OCI-M1 (cell line): ENCODE data around the gene ZNF827.

Experiments used
- DNase-seq: peaks from one replicate; lab custom pipeline; 2025; lab: John Stamatoyannopoulos, UW

Gene ZNF827

DNA sequence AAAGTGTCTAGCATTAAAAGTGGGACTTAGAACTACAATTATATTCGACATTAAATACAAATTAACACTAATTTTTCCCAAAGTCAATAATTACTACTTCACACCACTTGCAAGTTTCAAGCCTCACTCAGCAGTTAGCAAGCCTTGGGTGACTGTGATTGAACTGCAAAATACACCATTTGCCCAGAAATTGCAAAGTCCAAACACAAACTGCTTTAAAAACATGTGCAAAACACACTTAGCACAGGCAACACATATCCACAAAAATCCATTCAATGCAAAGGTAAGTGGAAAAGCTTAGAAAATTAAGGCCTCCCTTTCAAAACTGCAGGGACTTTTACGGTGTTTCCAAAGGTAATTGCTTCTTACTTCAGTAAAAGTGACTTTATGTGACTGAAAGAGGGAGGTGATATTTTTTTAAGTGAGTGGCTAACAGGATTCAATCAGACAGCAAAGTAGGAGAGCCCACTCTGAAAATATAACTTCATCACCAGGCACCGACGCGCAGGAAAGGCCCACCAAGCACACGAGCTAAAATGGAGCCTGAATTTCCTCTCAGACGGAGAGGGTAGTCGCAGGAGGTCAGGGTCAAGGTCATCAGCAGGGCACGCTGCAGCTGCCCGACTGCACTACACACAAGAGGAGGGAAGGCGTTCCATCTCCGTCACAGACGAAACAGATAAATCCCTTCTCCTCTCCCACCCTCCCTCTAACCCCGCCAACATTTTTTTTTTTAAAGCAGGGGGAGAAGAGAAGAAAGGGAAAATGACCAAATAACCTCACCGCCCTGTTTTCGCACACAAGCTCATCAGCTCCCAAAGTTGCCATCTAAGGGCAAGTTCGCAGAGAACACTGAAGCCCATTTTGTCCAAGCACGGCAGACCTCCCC is 3.1 kb downstream of the ZNF827 start:
- peak; percentile 90 for DNase-seq

DNA sequence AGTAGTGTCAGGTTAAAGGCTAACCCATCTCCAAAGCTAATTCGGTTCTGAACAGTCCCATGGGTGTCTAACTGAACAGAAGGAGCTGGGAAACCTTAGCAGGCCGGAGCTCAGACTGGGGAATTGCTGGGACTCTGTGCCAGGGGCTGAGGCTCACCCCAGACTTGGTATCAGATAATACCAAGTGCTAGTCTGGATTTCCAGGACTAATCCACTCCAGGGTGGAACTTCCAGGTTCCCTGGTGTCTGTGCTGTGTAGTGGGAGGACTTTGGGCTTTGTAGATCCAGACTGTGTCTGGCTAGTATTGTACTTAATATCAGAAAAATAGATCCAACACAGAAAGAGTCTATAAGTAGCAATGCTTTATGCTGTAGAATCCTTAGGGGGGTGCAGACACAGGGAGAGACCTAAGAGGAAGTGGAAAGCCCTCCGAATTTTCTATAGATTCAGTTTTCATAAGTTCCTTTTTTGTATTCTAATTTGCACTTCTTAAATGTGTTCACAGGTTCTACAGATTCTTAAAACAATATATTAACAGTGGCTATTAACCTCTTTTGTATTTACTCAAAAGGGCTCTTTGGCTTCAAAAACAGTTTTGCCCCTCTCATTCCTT is 4.1 kb downstream of the ZNF827 start:
- peak; percentile 69 for DNase-seq

DNA sequence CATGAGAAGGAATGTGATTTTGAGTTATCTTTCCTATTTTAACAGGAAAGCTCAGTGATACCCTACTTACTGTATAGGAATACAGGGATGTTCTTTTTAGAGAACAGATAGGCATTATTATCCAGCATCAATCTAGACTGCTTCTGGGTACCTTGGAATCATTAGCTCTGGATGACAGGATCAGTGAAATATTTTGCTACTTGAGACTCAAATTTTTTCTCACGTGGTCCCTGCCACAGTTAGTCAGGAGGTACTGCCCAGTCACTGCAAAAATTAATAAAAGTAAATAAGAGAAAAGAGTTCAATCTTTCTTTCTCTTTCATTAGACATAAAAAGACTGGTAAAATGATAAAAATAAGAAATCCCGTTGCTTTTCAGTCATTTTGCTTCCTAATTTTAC is 5.5 kb downstream of the ZNF827 start:
- no peak for DNase-seq

DNA sequence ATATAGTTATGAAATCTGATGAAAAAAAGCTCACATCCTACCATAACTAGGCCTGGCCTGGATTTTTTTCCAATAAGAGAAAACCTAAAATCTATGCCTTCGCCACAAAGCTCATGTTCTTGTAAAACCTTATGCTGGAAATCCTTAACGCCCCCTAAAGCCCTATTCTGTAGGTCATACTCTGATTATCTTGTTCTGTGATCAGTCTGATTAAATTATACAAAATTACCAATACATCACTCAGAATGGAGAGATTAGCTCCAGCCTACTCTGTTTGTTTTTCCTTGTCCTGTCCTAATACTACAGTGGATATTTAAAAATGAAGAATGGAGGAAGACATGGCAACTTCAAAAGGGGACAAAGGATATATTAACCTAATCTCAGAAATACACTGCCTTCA is 7.2 kb downstream of the ZNF827 start:
- DNase-seq = no peak

DNA sequence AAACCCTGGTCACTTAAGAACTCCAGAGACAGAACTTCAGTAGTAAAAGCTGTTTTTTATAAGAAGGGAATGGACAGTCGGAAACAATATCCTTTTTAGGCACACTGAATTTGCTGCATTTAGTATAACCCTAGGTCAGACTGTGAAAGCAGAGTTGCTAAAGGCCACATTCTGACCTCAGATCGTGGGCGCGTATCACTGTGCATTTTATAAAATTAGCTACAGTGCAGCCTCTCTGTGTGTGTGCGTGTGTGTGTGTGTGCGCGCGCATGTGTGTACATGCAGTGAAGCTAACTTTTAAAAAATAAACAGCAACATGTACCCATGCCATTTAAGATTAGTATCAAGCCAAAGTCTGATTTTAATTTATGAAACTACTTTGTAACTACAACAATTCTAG is 8.0 kb downstream of the ZNF827 start:
- DNase-seq = no peak

DNA sequence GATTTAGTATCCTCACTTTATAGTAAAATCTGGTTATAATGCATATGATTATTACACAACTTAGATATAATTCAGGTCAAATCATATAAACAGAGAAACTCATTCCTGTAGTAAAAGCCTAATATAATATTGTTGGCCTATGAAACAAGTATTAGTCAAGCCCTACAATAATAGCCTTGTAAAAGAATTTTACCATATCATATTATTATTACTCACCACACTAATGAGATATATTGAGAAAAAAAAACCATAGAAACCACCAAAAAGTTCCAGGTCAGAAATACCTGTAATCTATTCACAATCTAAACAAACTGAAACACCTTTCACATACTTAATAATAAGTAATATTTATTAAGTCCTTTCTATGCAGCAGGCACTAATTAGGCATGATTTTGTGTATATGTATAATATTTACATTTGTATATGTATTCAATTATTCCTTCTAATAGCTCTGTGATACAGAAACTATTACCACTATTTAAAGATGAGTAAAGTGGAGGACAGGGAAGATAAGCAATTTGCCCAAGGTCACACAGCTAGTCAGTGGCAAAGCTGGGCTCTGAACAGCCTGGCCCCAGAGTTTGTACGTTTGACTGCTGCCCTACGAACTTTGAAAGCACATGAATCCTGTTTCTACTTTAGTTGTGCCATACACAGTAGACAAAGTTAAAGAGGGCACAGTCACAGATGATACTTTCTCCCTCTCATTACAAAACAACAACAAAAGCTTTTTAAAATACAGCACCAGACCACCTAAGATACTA is 9.0 kb downstream of the ZNF827 start:
- DNase-seq = no peak

DNA sequence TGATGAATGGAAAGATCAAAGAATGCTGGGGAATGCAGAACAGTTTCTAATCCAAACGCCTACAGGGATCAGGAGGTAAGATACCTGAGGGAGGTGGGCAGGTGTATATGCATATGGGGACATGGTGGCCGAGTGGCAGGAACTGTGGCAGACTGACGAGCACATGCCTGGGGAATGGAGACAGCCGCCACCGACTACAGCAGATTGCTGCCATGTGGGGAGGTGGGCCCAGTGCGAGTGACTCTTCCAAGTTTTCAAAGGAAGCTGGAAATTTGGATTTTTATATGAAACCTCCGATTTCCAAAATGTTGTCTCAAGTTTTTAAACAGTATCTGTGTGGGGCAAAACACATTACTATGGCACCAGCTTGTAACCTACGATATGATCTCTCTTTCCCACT is 9.9 kb downstream of the ZNF827 start:
- DNase-seq = no peak

DNA sequence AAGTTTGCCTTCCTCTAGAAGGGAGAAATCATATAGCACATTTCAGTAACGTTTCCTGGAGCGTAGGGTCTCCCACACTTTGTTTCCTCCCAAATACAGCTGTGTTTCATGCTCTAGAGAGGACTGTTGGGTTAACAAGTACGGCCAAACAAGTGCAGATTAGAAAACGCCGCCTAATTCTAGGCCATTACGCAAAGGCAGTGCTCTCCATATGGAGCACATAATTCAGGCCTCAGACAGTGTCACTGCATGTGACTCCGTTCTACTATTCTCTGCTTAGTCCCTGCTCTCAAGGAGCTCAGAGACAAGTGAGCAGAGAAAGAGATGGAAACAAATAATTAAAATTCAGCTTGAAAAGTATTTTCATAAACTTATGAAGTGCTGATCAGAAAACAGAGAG is 11.6 kb downstream of the ZNF827 start:
- DNase-seq = no peak

DNA sequence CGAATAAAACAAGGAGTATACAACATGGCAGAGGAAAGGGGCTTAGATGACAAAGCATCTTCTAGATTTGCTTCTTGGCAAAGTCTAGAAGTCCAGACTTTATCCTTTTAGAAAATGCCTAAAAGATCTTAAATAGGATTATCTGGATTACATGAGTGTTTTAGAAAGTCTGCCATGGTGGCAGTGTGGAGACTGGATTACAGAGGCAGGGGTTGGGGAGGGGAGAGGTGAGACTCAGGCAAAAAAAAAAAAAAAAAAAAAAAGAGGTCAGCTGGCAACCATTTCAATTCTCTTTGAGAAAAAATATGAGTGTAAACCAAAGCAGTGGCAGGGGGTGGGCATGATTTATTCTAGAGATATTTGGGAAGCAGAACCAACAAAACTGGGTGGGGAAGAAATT is 17.4 kb downstream of the ZNF827 start:
- DNase-seq = no peak

DNA sequence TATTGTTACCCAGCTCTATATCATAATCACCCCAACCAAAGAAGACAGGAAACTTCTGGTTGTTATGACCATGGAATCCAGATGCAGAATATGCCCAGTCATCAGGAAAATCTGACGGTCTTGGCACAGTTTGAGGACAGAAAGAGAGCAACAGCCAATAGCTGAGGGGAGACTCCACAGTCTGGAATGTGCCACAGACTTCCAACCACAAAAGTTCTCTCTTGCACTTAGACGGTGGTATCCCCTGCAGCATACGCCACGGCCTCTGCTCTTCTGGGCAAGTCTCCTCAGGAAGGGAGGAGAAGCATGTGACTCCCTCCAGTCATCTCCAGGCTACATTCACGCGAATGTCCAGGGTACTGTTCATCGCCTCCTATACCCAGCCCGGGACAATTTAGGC is 18.4 kb downstream of the ZNF827 start:
- no peak for DNase-seq

DNA sequence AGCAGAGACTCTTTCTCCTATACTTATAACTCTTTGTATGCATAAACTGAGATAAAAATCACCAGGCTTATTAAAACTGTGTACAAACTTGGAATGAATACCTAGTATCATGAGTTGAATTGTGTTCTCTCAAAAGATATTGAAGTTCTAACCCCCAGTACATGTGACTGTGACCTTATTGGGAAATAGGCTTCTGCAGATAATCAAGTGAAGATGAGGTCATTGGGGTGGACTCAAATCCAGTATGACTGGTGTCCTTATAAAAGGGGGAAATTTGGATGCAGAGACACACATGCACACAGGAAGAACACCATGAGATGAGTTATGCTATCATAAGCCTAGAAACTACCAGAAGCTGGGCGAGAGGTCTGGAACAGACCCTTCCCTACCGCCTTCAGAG is 26.2 kb downstream of the ZNF827 start:
- DNase-seq = peak; percentile 44

DNA sequence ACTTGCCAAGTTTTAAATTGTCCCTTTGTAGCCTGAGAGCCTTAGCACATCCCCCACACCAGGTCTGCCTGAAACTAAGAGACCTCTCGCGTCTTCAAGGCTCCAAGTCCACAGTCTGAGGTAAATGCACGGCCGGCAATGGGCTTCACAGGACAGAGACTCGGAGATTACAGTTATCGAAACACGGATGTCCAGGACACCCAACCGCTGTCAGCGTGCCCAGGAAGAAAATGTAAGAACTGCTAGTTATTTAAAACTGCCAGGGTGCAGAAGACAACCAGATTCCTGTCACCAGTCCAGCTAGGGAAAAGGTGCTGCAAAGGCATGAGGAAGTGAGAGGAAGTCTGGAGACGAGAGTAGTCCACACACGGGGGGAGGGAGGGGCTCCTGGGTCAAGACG is 28.9 kb downstream of the ZNF827 start:
- DNase-seq = no peak

DNA sequence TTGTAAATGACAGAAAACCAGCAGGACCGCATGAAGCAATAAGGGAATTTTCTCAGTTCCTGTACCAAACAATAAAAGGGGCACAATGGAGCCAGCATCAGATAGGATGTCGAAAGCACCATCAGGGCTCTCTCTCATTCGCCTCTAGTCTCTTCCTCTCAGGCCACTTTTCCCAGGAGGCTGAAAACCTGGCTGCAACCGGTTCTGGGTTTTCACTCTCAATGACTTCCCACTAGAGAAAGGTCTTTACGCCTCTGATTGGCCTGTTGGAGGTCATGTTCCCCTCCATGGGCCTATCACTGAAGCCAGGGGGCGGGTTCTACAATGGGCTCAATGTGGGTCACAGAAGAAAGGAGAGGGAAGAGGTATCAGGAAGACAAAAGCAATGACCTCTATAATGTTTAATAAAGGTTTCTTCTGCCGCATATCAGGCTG is 29.3 kb downstream of the ZNF827 start:
- DNase-seq = peak; percentile 66

DNA sequence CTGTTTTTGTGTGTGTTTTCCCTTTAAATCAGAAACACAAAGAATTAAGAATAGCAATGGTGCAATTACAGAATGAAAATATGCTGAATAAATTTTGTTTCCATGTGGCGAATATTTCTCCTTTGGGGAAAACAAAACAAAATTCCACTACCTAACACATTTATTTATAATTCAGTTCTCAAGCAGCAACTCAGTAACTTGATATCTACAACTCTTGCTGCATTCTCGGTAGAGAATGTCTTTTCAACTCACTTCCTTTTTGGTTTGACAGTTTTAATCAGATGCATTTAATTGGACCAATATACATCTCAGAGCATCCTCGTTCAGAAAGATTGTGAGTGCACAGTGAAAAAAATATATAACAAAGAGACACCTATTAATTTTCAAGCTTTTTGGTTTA is 30.8 kb downstream of the ZNF827 start:
- DNase-seq = no peak

DNA sequence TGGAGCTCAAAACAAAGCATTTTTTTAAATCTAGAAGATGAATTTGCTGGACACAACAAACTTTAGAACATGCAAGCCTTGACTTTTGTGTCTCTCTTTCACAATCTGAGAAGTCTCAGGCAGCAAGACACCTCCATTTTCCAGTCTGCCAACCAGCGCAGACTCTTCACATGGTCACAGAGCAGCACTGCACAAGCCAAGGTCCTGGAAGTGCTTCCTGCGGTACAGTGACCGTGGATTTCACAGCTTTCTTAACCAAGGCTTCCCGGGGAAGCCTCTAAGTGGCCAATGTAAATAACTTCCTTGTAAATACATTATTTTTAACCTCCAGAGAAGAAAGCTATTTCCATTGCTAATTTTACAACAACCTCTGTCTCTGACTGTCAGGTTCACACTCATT is 31.2 kb downstream of the ZNF827 start:
- no peak for DNase-seq

DNA sequence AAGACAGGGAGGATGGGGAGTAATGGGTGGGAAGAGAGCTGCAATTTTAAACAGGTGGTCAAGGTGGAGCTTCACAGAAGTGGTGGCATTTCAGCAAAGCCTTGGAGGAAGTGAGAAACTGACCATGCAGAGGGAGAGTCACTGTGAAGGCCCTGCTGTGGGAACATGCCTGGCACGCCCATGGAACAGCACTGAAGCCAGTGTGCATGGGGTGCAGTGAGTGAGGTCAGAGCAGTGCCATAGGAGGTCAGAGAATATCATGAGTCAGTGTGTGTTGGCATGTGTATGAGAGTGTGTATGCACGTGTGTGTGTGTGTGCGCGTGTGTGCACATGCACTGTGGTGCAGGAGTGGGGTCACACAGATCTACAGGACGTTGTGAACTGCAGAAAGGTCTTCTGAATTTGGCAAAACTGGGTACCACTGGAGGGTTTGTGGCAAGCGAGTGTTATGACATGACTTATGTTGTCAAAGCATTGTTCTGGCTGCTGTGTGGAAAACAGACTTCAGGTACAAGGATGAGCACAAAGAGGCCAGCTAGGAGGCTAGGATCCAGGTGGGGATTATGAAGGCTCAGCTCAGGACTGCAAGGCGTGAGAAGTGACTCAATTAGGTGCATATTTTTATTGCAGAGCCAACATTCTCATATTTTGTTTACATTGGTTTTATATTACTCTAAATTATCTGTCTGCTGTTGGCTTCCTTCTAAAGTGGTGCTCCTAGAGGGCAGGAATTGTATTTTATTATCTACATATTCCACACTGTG is 34.0 kb downstream of the ZNF827 start:
- no peak for DNase-seq

DNA sequence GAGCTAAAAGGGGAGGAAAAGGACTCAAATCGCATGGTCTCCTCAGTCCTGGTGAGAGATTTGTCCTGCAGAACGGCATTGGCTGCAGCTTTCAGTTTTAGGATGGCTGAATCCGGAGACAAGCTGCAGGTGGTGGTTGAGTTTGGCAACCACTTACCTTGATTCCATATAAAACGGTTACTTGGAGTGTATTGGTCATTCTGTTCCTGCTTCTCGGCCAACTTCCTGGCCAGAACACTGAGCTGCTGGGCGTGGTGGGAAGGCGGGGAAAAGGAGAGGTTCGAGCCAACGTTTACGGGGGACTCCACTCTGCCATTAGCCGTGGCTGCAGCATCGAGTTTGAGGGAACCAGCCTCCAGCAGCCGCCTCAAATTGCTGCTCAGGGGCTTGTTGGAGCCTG is 36.1 kb downstream of the ZNF827 start:
- DNase-seq = no peak

DNA sequence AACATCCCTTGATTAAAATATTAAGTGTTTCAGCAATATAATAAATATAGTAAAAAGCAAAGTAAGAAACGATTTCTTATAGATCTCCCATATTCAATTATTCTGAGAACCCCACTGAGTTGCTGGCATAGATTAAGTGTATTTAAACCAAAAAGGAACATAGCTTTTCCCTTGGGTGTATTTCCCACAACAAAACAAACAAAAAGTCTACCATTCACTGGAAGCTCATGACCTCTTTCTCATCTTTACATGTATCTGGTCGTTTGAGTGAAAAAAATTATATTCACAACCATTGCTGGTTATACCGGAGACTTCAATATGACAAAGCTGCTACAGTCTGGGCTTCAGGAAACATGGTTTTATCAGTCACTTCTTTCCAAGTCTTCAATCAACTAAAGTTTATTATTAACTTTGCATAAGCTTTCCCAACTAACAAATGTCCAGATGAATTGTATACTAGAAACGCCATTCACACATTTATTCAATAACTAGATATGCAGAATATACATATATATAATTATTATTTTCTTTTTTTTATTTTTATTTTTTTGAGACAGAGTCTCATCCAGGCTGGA is 38.6 kb downstream of the ZNF827 start:
- DNase-seq = no peak

DNA sequence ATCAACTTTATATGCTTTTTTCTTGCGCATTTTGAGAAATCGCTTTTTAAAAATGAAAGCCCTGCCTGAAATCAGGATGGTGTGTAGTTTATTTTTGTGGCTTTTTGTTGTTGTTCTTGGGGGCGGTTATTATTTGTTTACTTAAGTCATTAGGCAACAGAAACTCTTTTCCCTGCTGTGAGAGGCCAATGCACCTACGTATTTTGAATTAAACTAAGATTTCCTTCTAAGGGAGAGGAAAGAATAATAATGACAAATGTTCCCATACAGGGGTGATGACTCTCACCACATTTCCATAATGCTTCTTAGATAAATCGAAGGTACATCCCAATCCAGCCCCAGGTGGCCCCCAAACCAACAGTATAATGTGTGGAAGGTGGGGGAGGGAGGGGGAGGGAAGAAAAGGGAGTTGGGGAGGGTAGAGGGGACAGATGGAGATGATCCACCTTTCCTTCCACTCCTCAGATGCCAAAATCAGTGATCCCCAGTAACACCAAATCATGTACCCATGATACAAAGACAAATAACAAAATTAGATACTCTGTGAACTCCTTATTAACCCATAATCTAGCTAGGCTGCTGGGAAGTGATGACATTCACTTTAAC is 39.6 kb downstream of the ZNF827 start:
- no peak for DNase-seq

DNA sequence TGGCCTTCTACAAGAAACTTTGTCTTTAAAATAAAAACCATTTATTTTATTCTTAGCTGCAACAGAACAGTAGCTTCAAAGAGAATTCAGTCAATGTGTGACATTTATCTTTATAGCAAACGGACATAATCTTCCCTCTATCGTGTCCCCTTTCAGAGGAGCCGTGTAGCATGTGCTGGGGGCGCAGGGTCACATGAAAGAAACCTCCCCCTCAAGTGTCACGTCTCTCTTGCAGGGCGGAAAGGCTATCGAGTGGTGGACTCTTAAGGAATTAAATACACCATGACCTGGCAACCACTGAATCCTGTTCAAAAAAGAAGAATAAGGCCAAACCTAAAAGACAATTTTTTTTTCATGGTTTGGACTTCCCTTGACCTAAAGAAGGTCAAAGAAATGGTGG is 40.2 kb downstream of the ZNF827 start:
- DNase-seq = no peak

DNA sequence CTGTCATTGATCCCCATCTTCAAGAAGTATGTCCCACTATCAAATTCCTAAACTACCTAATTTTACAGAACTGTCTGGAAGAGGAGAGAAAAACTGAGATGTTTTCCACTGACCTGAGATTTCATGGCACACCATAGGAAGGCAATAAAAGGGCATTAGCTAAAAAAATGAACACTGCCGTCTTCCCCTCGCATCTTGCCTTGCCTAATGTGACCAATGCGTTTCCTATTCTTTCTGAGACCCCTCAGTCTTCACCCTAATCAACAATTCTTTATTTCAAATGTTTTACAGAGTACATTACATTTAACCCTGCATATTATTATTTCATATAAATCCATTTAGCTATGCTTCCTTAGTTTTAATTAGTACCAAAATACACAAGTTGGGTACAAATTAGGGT is 43.6 kb downstream of the ZNF827 start:
- DNase-seq = no peak
